HFF-Myc (cell line): ENCODE measurements around the gene LMAN1L.

Experiments used
- DNase-seq: peaks from one replicate; pipeline ENCODE4 v3.0.0-alpha.2; 2011; ENCODE audit warnings: low read depth; ENCODE audit errors: extremely low read depth
- H3K4me3 ChIP-seq: replicated peaks from 2 replicates; pipeline ENCODE4 v1.5.1; 2011; ENCODE audit warnings: low read depth, mild to moderate bottlenecking, control low read depth, low read length
- CTCF ChIP-seq: IDR thresholded peaks from 2 replicates; pipeline ENCODE4 v1.5.1; 2012; ENCODE audit warnings: mild to moderate bottlenecking, low read depth, low read length, control low read depth; ENCODE audit errors: missing control alignments

LMAN1L gene

GRCh38 chr15:74845208-74845568 is 32.6 kb downstream of the LMAN1L start:
- no peak for TF ChIP-seq CTCF
- no peak overlapping the region for H3K4me3 ChIP-seq
- no peak for DNase-seq

GRCh38 chr15:74845581-74845980 is 32.9 kb downstream of the LMAN1L start:
- no peak for TF ChIP-seq CTCF
- H3K4me3 ChIP-seq: no peak overlapping the region
- no peak for DNase-seq

GRCh38 chr15:74847432-74847831 is 34.8 kb downstream of the LMAN1L start:
- TF ChIP-seq CTCF: no peak
- no peak overlapping the region for H3K4me3 ChIP-seq
- DNase-seq: no peak

- DNase-seq: no peak
- TF ChIP-seq CTCF: no peak
- no peak overlapping the region for H3K4me3 ChIP-seq
These were observed 37.8 kb downstream of the LMAN1L start for GRCh38 chr15:74850393-74850792.

- TF ChIP-seq CTCF: no peak
- H3K4me3 ChIP-seq: no peak overlapping the region
- DNase-seq: no peak
These were observed 39.3 kb downstream of the LMAN1L start for GRCh38 chr15:74851960-74852359.

- H3K4me3 ChIP-seq: no peak overlapping the region
- DNase-seq: no peak
- no peak for TF ChIP-seq CTCF
These were observed 41.9 kb downstream of the LMAN1L start for GRCh38 chr15:74854453-74855022.

GRCh38 chr15:74855857-74856256 is 43.2 kb downstream of the LMAN1L start:
- no peak overlapping the region for H3K4me3 ChIP-seq
- TF ChIP-seq CTCF: no peak
- no peak for DNase-seq
